Endodermal cell (in vitro differentiated cells): ENCODE measurements around the gene KITLG. TPM values are rescaled to one million over a fixed set of nuclear protein-coding genes. Genes with fewer than 3 reads are reported as not detected.

Experiments
- DNase-seq: peaks from one replicate; pipeline ENCODE4 v3.0.0-alpha.2; 2017
- H3K27ac ChIP-seq: 2 replicates; pipeline ENCODE4 v1.5.1; 2013; ENCODE audit warnings: mild to moderate bottlenecking, low read depth, low read length, moderate library complexity
- H3K27me3 ChIP-seq: 2 replicates; pipeline ENCODE4 v1.6.1; 2013; ENCODE audit warnings: mild to moderate bottlenecking, low read length, moderate library complexity; ENCODE audit not compliant: insufficient read depth, control insufficient read depth, poor library complexity, severe bottlenecking
- H3K36me3 ChIP-seq: 2 replicates; pipeline ENCODE4 v1.7.0; 2013; ENCODE audit warnings: mild to moderate bottlenecking, low read length, moderate library complexity; ENCODE audit not compliant: control insufficient read depth, insufficient read depth
- H3K4me1 ChIP-seq: one replicate; pipeline ENCODE4 v1.7.0; 2013; ENCODE audit warnings: low read length; ENCODE audit not compliant: control insufficient read depth, insufficient read depth
- H3K4me3 ChIP-seq: 2 replicates; pipeline ENCODE4 v1.5.1; 2013; ENCODE audit warnings: mild to moderate bottlenecking, low read length, moderate library complexity
- H3K9ac ChIP-seq: 2 replicates; pipeline ENCODE4 v1.6.1; 2013; ENCODE audit warnings: mild to moderate bottlenecking, low read length, moderate library complexity; ENCODE audit not compliant: poor library complexity, severe bottlenecking; ENCODE audit errors: extremely low read depth
- H3K9me3 ChIP-seq: 2 replicates; pipeline ENCODE4 v1.6.1; 2013; ENCODE audit warnings: mild to moderate bottlenecking, low read length, moderate library complexity; ENCODE audit not compliant: control insufficient read depth
- H3K27ac Mint-ChIP-seq: 2 replicates; pipeline ENCODE4 v1.8.0; 2020; ENCODE audit warnings: mixed read lengths
- H3K27me3 Mint-ChIP-seq: 2 replicates; pipeline ENCODE4 v1.8.0; 2021; ENCODE audit warnings: mild to moderate bottlenecking, mixed read lengths; ENCODE audit not compliant: insufficient read depth
- H3K36me3 Mint-ChIP-seq: 2 replicates; pipeline ENCODE4 v1.8.0; 2020; ENCODE audit warnings: low read depth, mixed read lengths
- H3K4me1 Mint-ChIP-seq: 2 replicates; pipeline ENCODE4 v1.8.0; 2020; ENCODE audit warnings: mixed read lengths
- H3K4me3 Mint-ChIP-seq: 2 replicates; pipeline ENCODE4 v1.8.0; 2020; ENCODE audit warnings: mild to moderate bottlenecking, moderate library complexity, mixed read lengths
- H3K9me3 Mint-ChIP-seq: 2 replicates; pipeline ENCODE4 v1.8.0; 2020; ENCODE audit warnings: mild to moderate bottlenecking, mixed read lengths
- CTCF ChIP-seq: fragments of 200-600 bp; sonication (generic); conservative IDR thresholded peaks from 2 replicates; pipeline ENCODE4 v1.5.0; 2021; ENCODE audit warnings: antibody characterized with exemption, mild to moderate bottlenecking
- WGBS, 2 experiments: methylation state at CpG; one replicate each; pipeline versions ENCODE4 v1.1.5 to v1.1.7; 2013; ENCODE audit warnings: missing lambda C conversion rate in 2 of 2, mixed read lengths in 1 of 2; ENCODE audit not compliant: insufficient coverage in 1 of 2, insufficient read length in 1 of 2; 5-methylcytosine and 5-hydroxymethylcytosine counted together
- total RNA-seq, 2 donors: library from RNA; stranded (reverse); fragmentation: NEBNext Ultra II Directional in 1 of 2; extraction: Animal tissue kit (Norgen Biotek cat#: 25700) in 1 of 2; gene quantifications; 2 replicates in 1 of 2; 3 replicates in 1 of 2; pipeline ENCODE4 v1.2.1, GENCODE V29; 2021

KITLG gene
- total RNA-seq, 2 donors from 2014 or later = 7.0 to 14.3 TPM

- Mint-ChIP-seq H3K4me3 (no peak overlapping the region), H3K4me1 (peaks cover 10% of the 10 kb centered on the region), H3K27me3 (no peaks in the 10 kb centered on the region), H3K27ac (no peak overlapping the region), H3K36me3 (no peaks in the 10 kb centered on the region), H3K9me3 (no peaks in the 10 kb centered on the region)
- TF ChIP-seq CTCF = no peak
- no peak overlapping the region for H3K9ac ChIP-seq
- no peaks in the 10 kb centered on the region for H3K27me3 ChIP-seq
- no peaks in the 10 kb centered on the region for H3K36me3 ChIP-seq
- no peak overlapping the region for H3K27ac ChIP-seq
- H3K4me1 ChIP-seq = no peaks in the 10 kb centered on the region
- no peak overlapping the region for H3K4me3 ChIP-seq
- WGBS, 2 experiments = 91% methylated on average over 1 of the region's 1 CpG; no CpG with 5 or more reads in 1 of the 2 experiments
- H3K9me3 ChIP-seq = no peaks in the 10 kb centered on the region
- no peak for DNase-seq
These were observed 73.0 kb downstream of the KITLG start for GRCh38 chr12:88507270-88507669.

DNA sequence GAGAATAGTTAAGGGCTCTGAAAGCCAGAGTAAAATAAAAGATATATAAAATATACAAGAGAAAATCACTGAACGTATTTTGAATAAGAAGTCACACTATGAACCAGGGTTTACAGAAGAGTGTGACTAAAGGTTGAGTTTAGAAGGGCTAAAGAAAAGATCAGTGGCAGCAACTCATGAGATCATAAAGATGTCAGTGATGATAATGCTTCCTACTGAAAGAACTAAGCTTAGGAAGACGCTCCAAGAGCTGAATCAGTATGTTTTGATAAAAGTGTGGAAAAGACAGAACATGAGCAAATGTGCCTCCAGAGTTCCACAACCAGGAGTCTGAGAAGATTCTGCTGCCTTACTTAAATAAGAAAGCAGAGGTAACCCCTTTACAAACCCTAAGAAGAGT lies 74.6 kb downstream of the KITLG start:
- Histone ChIP-seq H3K27me3 (no peaks in the 10 kb centered on the region), H3K4me1 (no peaks in the 10 kb centered on the region), H3K27ac (no peak overlapping the region), H3K4me3 (no peak overlapping the region), H3K36me3 (no peaks in the 10 kb centered on the region), H3K9me3 (no peaks in the 10 kb centered on the region), H3K9ac (no peak overlapping the region)
- Mint-ChIP-seq H3K36me3 (no peaks in the 10 kb centered on the region), H3K27me3 (no peaks in the 10 kb centered on the region), H3K4me3 (no peak overlapping the region), H3K4me1 (peaks cover 10% of the 10 kb centered on the region), H3K9me3 (no peaks in the 10 kb centered on the region), H3K27ac (no peak overlapping the region)
- WGBS, 2 experiments = 78 to 86% methylated on average over 1 to 2 of the region's 2 CpGs
- no peak for TF ChIP-seq CTCF
- no peak for DNase-seq

- H3K9me3 Mint-ChIP-seq = no peaks in the 10 kb centered on the region
- H3K4me3 Mint-ChIP-seq = no peak overlapping the region
- no peak overlapping the region for H3K27ac Mint-ChIP-seq
- TF ChIP-seq CTCF = no peak
- whole genome bisulfite sequencing, 2 experiments = 94% methylated on average over 3 of the region's 3 CpGs
- no peaks in the 10 kb centered on the region for H3K9me3 ChIP-seq
- no peak overlapping the region for H3K9ac ChIP-seq
- no peaks in the 10 kb centered on the region for H3K36me3 Mint-ChIP-seq
- no peak for DNase-seq
- H3K36me3 ChIP-seq = no peaks in the 10 kb centered on the region
- H3K27me3 Mint-ChIP-seq = no peaks in the 10 kb centered on the region
- no peaks in the 10 kb centered on the region for H3K27me3 ChIP-seq
- no peak overlapping the region for H3K4me3 ChIP-seq
- no peak overlapping the region for H3K27ac ChIP-seq
- H3K4me1 ChIP-seq = no peaks in the 10 kb centered on the region
- peaks cover 10% of the 10 kb centered on the region for H3K4me1 Mint-ChIP-seq
These were observed 77.0 kb downstream of the KITLG start for GRCh38 chr12:88503281-88503703.
